Adrenal gland (tissue), 12 donors: ENCODE measurements around the gene UBN2. TPM values are rescaled to one million over a fixed set of nuclear protein-coding genes. Genes with fewer than 3 reads are reported as not detected.

Source experiments
- DNase-seq, 7 donors: peaks; one replicate each; pipeline ENCODE4 v3.0.0-alpha.2; 2019 to 2020
- H3K27ac ChIP-seq, 5 donors: fragments of 200-600 bp; sonication (generic) in 4 of 5; 1 replicate in 3 of 5; 2 replicates in 2 of 5; pipeline versions ENCODE4 v1.5.1 to v1.8.0; 2016 to 2020; ENCODE audit warnings: mild to moderate bottlenecking in 1 of 5
- H3K27me3 ChIP-seq: fragments of 200-600 bp; 2 replicates; pipeline ENCODE4 v1.8.0; 2021
- H3K36me3 ChIP-seq, 2 donors: fragments of 200-600 bp; replicated peaks in 1 of 2; 1 replicate in 1 of 2; 2 replicates in 1 of 2; pipeline versions ENCODE4 v1.5.1 to v1.8.0; 2018 to 2022
- H3K4me1 ChIP-seq, 2 donors: fragments of 200-600 bp; replicated peaks in 1 of 2; 1 replicate in 1 of 2; 2 replicates in 1 of 2; pipeline versions ENCODE4 v1.5.1 to v1.8.0; 2018 to 2021
- H3K4me3 ChIP-seq, 4 donors: fragments of 200-600 bp; sonication (generic) in 3 of 4; one replicate each; pipeline ENCODE4 v1.5.1; 2016 to 2018
- H3K9me3 ChIP-seq, 3 donors: fragments of 200-600 bp; sonication (generic) in 1 of 3; replicated peaks in 1 of 3; 1 replicate in 2 of 3; 2 replicates in 1 of 3; pipeline versions ENCODE4 v1.5.1 to v1.8.0; 2016 to 2021
- CTCF ChIP-seq, 6 experiments: fragments of 450-650 bp in 4 of 6; fragments of 200-600 bp in 2 of 6; sonication (generic) in 1 of 6; IDR thresholded peaks; 1 replicate in 5 of 6; 2 replicates in 1 of 6; pipeline versions ENCODE4 v1.5.1 to v1.8.0; 2016 to 2021; ENCODE audit warnings: antibody characterized with exemption in 6 of 6, mild to moderate bottlenecking in 2 of 6, moderate library complexity in 1 of 6
- POLR2A ChIP-seq, 2 donors: fragments of 450-650 bp; IDR thresholded peaks; one replicate each; pipeline ENCODE4 v1.6.1; 2017; ENCODE audit warnings: antibody characterized with exemption in 2 of 2, mild to moderate bottlenecking in 2 of 2, moderate library complexity in 1 of 2
- WGBS, 4 donors: extraction: QIAGEN DNeasy Blood & Tissue Kit in 2 of 4; methylation state at CpG; one replicate each; pipeline versions ENCODE4 v1.1.5 to v1.1.7; 2013 to 2017; 5-methylcytosine and 5-hydroxymethylcytosine counted together
- intact Hi-C, 2 donors: fragments of 100-400 bp; cut with DNase I; formaldehyde crosslinking; loops; one replicate each; pipeline versions ENCODE4 v1.14.1 to v1.15.0; 2022 to 2023
- polyA plus RNA-seq, 3 donors: library from polyadenylated mRNA; stranded (reverse); fragments of 200-250 nt in 2 of 3; fragments of 350-450 nt in 1 of 3; fragmentation: Illumina TruSeq in 1 of 3; extraction: RNeasy Lipid Tissue Mini Kit (QIAGEN cat#74804) in 1 of 3; gene quantifications; one replicate each; pipeline ENCODE4 v1.2.3, GENCODE V29; 2013 to 2014
- total RNA-seq, 9 donors: library from RNA; depleted of rRNA in 4 of 9; stranded (reverse); fragments of >200 nt in 4 of 9; fragments of 120-200 nt in 1 of 9; fragmentation: NEBNext Ultra II Directional in 1 of 9; extraction: Animal tissue kit (Norgen Biotek cat#: 25700) in 1 of 9; gene quantifications; one replicate each; pipeline versions ENCODE4 v1.1.0 to v1.2.4, GENCODE V29; 2013 to 2023
- donor health status: healthy with polysubstance abuse.
- donor health status: Bipolar disorder and iron deficiency.
- donor health status: DM: yes; HTN: yes; CAD: no.
- donor health status: DM: no; HTN: no; CAD: no.
- donor health status: DM: no; HTN: no; CAD: no.
- donor health status: DM: yes; HTN: yes; CAD: no.

The UBN2 gene
- total and polyA plus RNA-seq, 12 donors: 4.5 to 27.5 (median 16.1) TPM

- Histone ChIP-seq H3K9me3 (no peaks in the 10 kb centered on the region), H3K4me1 (peaks cover 9 to 22% of the 10 kb centered on the region in 2 donors), H3K36me3 (peaks cover 0 to 27% of the 10 kb centered on the region in 2 donors), H3K27me3 (no peaks in the 10 kb centered on the region), H3K27ac (peak overlapping the region in 4 of 5 donors; percentile 24 to 68 (median 41)), H3K4me3 (no peak overlapping the region)
- TF ChIP-seq CTCF (IDR thresholded peaks at IDR 0.05): no peak
- no peak for TF ChIP-seq POLR2A (IDR thresholded peaks at IDR 0.05)
- peak in 1 of 7 donors; percentile 23 for DNase-seq
- WGBS, 4 donors: 37 to 47% (median 40%) methylated on average over 6 of the region's 6 CpGs
- intact Hi-C loops: no loop called here
Measured at GRCh38 chr7:139254281-139254680, 23.2 kb downstream of the UBN2 start.

- intact Hi-C loops: no loop called here
- Histone ChIP-seq H3K4me1 (peaks cover 9 to 22% of the 10 kb centered on the region in 2 donors), H3K27ac (peak overlapping the region in 4 of 5 donors; percentile 24 to 68 (median 41)), H3K4me3 (no peak overlapping the region), H3K36me3 (peaks cover 0 to 27% of the 10 kb centered on the region in 2 donors), H3K9me3 (no peaks in the 10 kb centered on the region), H3K27me3 (no peaks in the 10 kb centered on the region)
- TF ChIP-seq CTCF (IDR thresholded peaks at IDR 0.05): no peak
- DNase-seq: no peak
- 87 to 95% (median 92%) methylated on average over 4 of the region's 4 CpGs for WGBS, 4 donors
Measured at GRCh38 chr7:139254728-139255127, 23.7 kb downstream of the UBN2 start.

GRCh38 chr7:139255290-139255689, 24.3 kb downstream of the UBN2 start:
- no peak overlapping the region for H3K4me3 ChIP-seq
- intact Hi-C loops: no loop called here
- H3K9me3 ChIP-seq: no peaks in the 10 kb centered on the region
- DNase-seq: no peak
- TF ChIP-seq CTCF (IDR thresholded peaks at IDR 0.05) (no peak), POLR2A (IDR thresholded peaks at IDR 0.05) (no peak)
- WGBS, 4 donors: 46 to 53% (median 52%) methylated on average over 4 of the region's 4 CpGs
- peaks cover 9 to 22% of the 10 kb centered on the region in 2 donors for H3K4me1 ChIP-seq
- H3K27ac ChIP-seq: peak overlapping the region; percentile 2 to 47 (median 24)
- no peaks in the 10 kb centered on the region for H3K27me3 ChIP-seq
- H3K36me3 ChIP-seq: peaks cover 0 to 27% of the 10 kb centered on the region in 2 donors

- H3K36me3 ChIP-seq: peaks cover 0 to 54% of the 10 kb centered on the region in 2 donors
- DNase-seq: no peak
- H3K27me3 ChIP-seq: no peaks in the 10 kb centered on the region
- H3K4me3 ChIP-seq: no peak overlapping the region
- H3K9me3 ChIP-seq: no peaks in the 10 kb centered on the region
- TF ChIP-seq CTCF (IDR thresholded peaks at IDR 0.05) (no peak), POLR2A (IDR thresholded peaks at IDR 0.05) (no peak)
- H3K4me1 ChIP-seq: peaks cover 7 to 21% of the 10 kb centered on the region in 2 donors
- 82 to 87% (median 86%) methylated on average over 6 of the region's 6 CpGs for whole genome bisulfite sequencing, 4 donors
- H3K27ac ChIP-seq: no peak overlapping the region
- intact Hi-C loops: no loop called here
Measured at GRCh38 chr7:139259142-139259541, 28.1 kb downstream of the UBN2 start.
